Stimulated activated CD8-positive, alpha-beta memory T cell treated with anti-CD3 and anti-CD28 coated beads, Interleukin-15, amount 100 ng/mL, for 1 hour (primary cell): ENCODE measurements around the gene MRGPRF.
"Not testable (repeated sequence)": the region's sequence is repeated elsewhere in the genome, so short reads cannot be mapped to it uniquely, and the experiment has no call there.

ENCODE experiments used
- DNase-seq: peaks from one replicate; pipeline ENCODE4 v3.0.0-alpha.2; 2020; ENCODE audit warnings: low read depth

The MRGPRF gene

DNA sequence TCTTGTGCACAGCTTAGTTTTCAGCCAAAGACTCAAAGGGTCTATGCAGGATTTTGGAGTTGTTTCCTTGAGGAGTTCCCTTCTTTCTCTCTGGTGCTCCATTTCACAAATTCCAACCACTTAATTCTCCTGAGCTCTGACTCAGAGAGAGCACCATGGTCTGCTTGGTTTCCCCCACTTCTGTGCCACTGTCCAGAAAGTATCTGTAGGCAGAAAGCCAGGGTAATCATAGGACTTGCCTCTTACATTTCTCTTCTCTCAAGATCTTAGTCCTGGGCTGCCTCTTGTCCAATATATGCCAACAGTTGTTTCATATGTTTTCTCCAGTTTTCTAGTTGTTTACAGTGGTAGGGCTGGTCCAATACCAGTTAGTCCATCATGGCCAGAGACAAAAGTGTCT lies 25.8 kb downstream of the MRGPRF start:
- no peak for DNase-seq

DNA sequence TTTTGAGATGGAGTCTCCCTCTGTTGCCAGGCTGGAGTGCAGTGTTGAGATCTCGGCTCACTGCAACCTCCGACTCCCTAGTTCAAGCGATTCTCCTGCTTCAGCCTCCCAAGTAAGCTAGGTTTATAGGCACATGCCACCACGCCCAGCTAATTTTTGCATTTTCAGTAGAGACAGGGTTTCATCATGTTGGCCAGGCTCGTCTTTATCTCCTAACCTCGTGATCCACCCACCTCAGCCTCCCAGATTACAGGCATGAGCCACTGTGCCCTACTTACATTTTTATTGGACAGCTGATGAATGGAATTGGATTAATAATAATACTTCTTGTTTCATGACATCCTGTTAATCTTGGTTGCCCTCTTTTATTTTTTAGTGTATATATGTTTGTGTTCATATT lies 29.2 kb downstream of the MRGPRF start:
- DNase-seq: no peak

DNA sequence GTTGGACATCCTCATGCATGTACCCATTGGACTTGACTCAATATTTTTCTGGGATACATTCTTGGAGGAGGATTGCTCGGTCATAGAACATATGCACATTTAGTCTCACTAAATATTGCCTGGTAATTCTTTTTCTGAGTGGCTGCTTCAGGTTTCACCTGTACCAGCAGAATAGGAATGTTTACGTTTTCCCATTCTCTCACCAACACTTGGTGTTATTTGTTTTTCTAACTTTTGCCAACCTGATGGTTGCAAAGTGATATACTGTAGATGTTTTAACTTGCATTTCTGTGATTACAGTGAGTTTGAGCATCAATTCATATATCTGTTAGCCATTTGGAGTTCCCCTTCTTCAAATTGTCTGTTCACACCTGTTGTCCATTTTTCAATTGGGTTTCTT lies 30.9 kb downstream of the MRGPRF start:
- DNase-seq: no peak

DNA sequence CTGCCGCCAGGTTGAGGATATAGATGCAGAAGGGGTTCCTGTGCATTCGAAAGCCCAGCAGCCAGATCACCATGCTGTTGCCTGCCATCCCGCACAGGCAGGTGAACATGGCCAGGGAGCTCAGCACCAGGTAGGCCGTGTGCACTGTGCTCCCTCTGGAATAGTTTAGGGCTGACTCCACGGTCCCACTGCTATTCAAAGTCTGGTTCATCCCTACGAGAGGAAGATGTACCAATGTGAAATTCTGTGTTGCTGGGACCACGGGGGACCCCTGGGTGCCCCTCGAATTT lies 32.3 kb downstream of the MRGPRF start, which contains the start of gene MRGPRD:
Gene MRGPRD, minus strand, starts transcription at position 211 of the 290 bp plus-strand sequence. Its CDS starts 0 bp downstream, at position 211.
- DNase-seq: no peak

DNA sequence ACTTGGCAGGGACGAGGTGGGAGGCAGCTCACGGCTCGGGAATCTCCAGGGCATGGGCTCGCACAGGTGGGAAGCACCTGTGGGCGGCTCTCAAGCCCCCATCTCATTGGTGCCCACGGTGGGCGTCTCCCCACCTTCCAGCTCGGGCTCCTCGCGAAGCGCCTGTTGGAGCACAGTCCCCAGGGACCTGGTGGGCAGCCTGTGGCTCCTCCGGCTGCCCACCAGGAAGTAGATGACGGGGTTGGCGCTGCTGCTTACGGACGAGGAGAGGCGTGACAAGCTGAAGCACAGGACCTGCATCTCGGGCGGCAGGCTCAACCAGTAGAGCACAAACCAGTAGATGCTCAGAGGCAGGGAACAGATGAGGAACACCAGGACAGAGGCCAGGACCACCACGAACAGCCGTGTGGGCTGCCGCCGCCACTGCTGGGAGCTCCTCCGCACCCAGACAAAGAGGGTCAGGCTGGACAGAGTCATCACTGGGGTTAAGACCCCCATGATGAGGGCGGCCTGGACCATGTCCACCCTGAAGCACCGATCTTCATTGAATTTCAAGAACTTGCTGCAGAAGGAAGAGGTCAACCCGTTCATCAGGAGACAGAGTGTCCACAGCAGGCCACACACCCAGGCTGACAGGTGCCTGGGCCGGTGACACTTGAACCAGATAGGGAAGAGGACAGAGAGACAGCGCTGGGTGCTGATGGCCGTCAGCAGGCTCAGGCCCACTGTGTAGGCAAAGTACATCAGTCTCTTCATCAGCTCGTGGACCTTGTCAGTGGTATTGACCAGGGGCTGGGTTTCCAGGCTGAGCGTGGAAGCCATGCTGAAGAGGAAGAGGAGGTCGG lies 32.9 kb downstream of the MRGPRF start:
- no peak for DNase-seq

DNA sequence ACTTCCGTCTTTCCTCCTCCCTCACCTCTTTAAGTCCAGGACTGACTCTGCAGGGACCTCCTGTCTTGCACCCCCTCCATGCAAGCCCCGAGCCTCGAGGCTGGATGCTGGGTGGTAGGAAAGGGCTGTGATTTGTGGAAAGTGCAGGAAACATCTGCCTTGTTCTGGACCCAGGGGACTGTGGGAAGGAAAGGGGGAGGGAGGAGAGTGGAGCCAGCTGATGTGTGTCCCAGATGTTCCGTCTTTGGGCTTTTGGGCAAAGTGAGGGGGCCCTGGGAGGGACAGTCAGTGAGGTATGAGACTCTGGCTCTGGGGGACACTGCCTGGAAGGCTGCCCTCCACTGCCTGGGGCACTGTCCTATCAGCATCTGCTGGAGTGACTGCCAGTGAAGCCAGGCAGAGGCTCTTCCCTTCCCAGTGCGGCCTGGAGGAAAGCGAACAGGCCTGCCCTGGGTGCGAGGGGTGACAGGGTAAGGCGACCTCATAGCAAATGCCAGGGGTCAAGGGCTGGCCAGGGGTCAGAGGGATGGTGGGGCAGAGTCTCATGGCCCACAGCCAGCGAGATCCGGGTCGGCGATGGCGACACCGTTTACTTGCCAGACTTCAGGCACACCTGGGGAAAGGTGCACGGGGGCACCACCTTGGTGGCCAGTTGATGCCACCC lies 34.0 kb downstream of the MRGPRF start:
- no peak for DNase-seq

DNA sequence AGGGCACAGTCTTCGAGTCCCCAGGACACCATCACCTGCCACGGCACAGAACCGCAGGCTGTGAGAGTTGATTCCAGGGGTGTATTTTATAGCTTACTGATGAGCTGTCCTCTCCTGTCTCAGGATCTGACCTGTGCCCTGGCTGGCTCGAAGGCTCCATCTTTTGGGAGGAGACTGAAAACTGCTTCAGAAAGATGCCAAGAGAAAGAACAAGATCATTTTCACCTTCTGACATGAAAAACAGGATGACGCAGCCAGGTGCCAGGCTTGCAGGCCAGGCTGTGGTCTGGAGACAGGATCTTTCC lies 34.5 kb downstream of the MRGPRF start:
- DNase-seq: no peak

DNA sequence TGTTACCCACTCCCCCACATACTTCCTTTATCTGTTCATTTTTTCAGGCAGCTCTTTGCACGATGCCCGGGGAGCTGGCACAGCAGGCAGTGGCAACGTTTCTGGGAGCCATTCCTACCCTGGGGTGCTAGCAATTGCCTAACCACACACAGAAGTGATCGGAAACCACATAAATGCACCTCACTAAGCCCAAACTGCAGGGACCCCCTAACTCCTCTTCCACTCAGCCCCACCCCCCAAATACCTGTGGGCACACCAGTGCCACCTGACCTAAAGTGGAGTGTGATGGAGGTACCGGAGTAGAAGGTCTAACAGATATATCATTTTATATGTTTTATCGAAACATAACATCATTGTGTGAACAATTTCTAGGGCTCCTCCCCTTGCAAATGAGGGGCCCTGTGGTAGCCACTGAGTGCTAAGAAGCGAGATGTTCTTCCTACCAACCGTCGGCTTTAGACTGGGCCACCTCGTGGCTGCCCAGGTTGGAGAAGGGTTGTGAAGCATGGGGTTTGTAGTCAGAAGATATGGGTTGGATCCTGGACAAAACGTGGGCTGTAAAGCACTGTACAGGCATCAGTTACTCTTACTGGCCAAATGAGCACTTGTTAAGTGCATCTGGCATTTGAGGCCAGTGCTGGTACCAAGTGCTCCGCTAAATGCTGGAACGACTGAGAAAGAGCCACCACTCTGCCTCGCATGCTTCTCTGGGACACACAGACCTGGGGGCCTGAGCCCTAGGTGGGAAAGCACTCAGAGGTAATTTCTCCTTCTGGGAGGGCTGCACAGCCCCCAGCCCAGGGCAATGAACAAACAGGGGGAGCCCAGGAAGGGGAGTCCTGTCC lies 35.0 kb downstream of the MRGPRF start:
- DNase-seq: no peak

DNA sequence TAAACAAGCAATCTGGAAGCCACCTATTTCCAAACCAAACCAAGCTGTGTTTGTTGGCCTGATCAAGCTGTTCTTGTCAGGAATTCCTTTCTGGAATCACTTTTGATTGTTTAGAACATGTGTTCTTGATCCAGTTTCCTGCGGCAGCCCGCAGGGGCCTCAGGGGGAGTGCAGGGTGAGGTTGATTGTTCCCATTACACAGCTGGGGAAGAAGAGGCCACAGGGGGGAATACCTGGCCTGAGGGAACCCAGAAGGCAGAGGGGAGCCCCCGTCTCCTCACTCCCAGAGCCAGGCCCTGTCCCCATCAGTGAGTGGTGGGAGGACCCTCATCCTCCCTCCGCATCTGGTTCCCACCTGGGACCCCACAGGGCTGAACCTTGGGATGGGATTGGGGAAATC lies 36.5 kb downstream of the MRGPRF start:
- DNase-seq: no peak

DNA sequence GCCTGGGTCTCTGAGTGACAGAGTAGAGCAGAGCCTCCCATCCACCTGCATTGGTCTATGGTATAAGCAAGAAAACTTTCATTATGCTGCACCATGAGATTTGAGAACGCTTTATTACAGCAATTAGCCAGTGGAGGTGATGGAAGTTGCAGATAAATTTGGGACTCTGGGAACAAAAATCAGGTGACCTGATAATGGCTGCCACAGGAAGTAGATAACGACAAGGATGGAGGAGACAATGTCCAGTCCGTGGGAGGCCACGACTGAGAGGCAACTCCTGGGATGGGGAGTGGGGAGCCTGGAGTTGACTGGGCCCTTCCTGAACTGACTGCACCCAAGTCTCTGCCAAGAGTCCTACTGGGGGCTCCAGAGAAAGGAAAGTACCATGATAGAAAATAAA lies 37.0 kb downstream of the MRGPRF start:
- DNase-seq: no peak

DNA sequence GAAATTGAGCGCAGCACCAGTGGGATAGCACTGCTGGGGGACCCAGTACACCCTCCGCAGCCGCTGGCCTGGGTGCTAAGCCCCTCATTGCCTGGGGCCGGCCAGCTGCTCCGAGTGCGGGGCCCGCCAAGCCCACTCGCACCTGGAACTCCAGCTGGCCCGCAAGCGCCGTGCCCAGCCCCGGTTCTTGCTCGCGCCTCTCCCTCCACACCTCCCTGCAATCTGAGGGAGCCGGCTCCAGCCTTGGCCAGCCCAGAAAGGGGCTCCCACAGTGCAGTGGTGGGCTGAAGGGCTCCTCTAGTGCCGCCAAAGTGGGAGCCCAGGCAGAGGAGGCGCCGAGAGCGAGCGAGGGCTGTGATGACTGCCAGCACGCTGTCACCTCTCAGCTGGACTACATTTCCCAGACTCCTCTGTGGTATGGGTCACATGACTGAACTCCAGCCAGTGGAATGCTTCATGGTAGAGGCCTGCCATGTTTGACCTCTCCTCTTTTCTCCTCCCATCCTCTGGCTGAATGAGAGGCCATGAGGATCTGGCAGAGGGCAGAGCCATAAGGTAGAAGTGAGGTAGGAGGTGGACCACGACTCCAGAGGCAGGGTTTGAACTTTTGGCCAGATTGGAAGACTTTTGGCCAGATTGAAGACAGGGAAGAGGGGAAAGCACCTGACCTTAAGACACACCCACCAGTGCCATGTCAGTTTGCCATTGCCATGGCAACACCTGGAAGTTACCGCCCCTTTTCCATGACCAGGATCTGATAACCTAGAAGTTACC lies 38.4 kb downstream of the MRGPRF start:
- DNase-seq: no peak

DNA sequence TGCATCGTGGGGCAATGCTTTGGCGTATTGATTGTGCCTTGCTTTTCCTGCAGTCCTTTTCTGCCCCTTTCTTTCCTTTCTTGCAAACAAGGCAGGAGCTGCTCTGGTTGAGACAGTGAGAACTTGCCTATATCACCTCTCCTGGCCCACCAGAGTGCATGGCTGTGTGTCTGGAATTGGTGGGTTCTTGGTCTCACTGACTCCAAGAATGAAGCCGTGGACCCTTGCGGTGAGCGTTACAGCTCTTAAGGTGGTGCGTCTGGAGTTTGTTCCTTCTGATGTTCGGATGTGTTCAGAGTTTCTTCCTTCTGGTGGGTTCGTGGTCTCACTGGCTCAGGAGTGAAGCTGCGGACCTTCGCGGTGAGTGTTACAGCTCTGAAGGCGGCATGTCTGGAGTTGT lies 39.3 kb downstream of the MRGPRF start:
- not testable (repeated sequence) for DNase-seq

DNA sequence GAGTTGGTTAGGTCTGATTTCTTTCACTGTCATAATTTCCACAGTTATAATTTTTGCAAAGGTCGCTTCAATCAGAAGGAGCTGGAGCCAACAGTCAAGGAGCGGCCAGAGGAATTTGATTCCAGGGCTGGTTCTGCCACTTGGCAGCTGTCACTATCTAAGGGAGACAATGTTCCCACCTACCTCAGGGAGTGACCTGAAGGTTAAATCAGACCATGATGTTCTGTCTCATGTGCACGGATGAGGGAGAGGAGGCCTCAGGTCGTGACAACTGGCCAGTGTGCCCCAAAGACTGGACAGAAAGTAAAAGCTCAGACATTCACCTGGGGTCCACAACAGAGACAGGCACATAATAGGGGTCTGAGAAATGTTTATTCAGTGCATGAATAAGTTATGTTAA lies 39.8 kb downstream of the MRGPRF start:
- no peak for DNase-seq

DNA sequence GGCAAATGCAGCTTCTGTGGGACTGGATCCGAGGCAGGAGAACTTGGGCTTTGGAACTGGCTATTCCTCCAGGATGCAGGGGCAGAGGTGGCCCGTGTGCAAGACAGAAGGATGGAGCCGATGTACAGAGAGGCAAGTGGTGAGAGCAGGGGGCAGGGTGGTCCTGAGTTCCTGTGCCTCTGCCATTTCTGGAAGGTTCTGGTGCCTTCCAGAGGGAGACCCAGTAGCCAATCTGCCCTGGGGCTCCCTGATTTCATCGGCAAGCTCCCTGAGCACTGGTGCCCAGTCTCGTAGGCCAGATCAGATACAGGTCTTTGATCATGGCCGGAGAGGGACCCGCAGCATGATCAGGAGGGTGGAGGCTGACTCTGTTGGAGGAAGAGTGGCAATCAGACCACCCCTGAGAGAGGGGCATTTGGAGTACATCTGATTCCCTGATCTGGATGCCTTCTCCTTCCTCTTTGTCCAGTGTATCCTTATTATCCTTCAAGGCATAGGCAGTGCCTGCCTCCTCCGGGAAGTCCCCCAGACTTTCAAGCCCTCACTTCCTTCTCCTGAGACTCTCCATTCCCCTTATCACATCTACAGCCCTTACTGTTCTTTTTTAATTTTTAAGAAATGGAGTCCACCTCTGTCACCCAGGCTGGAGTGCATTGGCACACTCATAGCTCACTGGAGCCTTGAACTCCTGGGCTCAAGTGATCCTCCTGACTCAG lies 42.0 kb downstream of the MRGPRF start:
- no peak for DNase-seq

DNA sequence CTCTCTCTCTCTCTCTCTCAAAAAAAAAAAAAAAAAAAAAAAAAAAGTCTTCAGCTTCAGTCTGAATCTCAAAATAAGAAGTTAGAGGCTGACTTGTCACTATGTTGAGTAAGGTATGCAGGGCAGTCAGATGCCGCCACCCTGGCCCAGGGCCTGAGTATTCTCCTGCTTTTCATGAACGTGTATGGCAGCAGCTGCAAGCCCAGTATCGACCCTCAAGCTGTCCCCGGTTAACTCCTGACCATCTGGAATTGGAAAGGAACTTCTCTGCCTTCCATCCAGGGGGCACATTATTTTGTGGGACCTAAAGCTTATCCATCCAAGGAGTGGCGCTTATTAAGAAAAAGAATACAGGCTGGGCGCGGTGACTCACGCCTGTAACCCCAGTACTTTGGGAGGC lies 43.7 kb downstream of the MRGPRF start:
- DNase-seq: no peak

DNA sequence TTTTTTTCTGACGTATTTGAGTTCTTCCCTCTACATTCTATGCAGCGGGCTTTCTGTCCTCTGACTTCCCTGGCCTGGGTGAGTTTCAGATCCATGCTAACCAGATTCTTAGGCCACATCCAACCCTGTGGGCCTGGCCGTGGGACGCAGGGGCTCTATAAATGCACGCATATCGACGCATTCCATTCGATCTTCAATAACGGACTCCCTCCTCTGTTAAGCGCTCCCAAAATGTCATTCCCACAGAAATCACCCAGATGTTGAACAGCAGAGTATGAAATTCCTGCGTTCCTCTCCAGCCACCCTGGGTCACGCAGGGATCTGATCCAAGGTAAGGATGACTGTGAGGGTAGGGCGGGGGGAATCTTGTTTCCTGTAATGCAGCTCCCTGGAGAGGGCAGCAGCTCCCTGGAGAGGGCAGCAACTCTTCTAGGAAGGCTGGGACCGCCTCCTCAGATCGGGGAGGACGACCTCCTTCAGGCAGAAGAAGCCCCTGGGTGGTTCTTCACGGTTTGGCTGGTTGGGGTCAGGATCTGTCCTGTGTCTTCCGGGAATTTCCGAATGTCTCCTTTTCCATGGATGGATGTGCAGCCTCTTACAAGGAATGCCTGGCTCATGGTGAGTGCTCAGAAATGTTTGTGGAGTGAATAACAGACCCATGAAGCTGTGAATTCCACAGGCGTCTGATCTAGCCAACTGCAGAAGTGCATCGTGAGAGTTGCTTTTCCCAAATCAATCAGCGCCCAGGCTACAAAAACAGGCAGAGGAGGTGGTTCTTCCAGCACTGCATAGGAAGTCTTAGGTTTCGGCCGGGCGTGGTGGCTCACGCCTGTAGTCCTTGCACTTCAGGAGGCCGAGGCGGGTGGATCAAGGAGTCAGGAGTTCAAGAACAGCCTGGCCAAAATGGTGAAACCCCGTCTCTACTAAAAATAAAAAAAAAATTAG lies 44.5 kb downstream of the MRGPRF start:
- DNase-seq: no peak

DNA sequence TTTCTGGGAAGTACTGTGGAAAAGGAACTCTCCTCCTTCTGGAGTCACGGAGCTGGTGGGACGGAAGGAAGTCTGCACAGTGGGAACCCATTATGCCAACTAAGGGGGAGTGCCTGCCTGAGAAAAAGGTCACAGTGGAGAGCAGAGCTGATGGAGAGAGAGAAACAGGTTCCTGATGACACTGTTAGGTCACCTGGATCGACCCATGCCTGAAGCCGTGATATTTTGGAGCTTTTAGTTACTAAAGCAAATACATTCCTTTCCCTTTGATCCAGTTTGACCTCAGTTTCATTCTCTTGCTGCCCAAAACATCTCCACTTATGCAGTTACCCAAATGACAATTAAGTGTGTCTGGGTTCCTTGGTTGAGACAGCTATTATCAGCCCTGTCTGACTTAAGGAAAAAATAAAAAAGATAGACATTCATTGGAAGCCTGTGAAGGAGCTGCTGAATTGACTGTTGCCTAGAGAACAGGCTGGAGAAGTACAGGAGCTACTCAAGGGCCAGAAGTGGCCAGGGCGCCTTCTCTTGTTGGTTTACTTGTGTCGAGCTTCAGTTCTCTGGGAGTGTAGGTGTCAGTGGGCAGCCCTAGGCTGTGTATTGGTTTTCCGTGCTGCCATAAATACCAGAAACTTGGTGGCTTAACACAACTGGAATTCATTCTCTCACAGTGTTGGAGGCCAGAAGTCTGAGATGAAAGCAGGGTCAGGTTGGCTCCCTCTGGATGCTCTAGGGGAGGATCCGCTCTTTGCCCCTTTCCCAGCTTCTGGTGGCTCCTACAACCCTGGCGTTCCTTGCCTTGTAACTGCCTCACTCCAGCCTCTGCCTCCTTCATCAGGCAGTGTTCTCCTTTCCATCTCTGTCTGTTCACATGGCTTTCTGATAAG lies 45.9 kb downstream of the MRGPRF start:
- DNase-seq: no peak

DNA sequence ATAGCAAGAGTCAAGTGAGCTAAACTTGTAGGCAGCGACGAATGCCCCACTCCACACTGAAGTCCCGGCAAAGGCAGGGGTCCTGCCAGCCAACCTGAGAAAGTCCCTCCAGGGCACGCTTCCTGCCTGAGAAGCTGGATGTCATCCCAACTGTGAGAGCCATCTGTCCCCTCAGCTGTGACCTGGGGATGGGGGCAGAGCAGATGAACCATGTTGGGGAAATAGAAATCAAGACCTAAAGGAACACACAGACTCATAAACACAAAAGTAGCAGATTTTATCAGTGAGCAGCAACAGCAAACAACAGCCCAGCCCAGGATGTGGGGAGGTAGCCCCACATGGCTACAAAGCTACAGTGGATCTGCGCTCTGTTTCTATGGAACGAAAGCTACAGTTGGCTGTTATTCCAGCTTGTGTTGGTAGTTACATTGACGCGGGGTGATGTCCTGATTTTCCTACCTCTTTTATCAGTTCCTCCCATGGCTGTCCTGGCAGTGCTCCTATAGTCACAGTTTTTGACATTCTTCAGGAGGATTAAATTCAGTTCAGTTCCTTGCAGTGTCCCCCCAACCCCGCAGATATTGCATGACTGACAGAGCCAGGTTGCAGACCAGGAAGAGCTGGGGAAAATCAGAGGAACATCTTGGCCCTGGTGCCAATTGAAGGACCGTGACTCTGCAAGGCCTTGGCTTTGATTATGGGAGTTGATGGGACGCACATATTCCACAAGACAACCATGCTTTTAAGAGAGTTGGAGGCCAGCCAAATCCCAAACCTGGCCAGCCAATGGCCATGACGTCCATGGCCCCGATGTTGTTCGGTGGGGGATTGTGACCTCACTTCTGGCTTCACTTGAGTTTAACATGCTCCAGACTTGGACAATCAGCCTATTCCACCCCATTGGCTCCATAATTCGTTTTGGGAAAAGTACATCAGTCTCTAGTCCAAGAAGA lies 46.9 kb downstream of the MRGPRF start:
- DNase-seq: no peak
